Hematopoietic multipotent progenitor cell treated with erythropoietin and hydrocortisone succinate and interleukin-3 and kit ligand, for 4 days (in vitro differentiated cells): Measurements from ENCODE around the gene SLC26A5.
"Not testable (repeated sequence)": the region's sequence is repeated elsewhere in the genome, so short reads cannot be mapped to it uniquely, and the experiment has no call there.

ENCODE experiments used
- DNase-seq: peaks from one replicate; pipeline ENCODE4 v3.0.0-alpha.2; 2015

Gene SLC26A5

GRCh38 chr7:103405789-103406613 is 40.0 kb downstream of the SLC26A5 start:
- not testable (repeated sequence) for DNase-seq

GRCh38 chr7:103399687-103400086 is 46.3 kb downstream of the SLC26A5 start:
- DNase-seq, result not testable (repeated sequence)

- DNase-seq, result no peak
Measured at GRCh38 chr7:103398483-103399127, 47.4 kb downstream of the SLC26A5 start.

GRCh38 chr7:103396471-103396870 is 49.5 kb downstream of the SLC26A5 start:
- DNase-seq, result peak; percentile 56

- DNase-seq, result no peak
Measured at GRCh38 chr7:103395071-103395470, 50.9 kb downstream of the SLC26A5 start.

GRCh38 chr7:103394566-103394965 is 51.4 kb downstream of the SLC26A5 start:
- no peak for DNase-seq

- DNase-seq, result no peak
Measured at GRCh38 chr7:103391976-103392375, 54.0 kb downstream of the SLC26A5 start.

- DNase-seq, result no peak
Measured at GRCh38 chr7:103391150-103391549, 54.9 kb downstream of the SLC26A5 start.

- no peak for DNase-seq
Measured at GRCh38 chr7:103389263-103389662, 56.7 kb downstream of the SLC26A5 start.

- no peak for DNase-seq
Measured at GRCh38 chr7:103388469-103389140, 57.4 kb downstream of the SLC26A5 start.

GRCh38 chr7:103387242-103387641 is 58.8 kb downstream of the SLC26A5 start:
- DNase-seq, result no peak

- no peak for DNase-seq
Measured at GRCh38 chr7:103382032-103382402, 64.0 kb downstream of the SLC26A5 start.

- DNase-seq, result no peak
Measured at GRCh38 chr7:103381280-103382031, 64.6 kb downstream of the SLC26A5 start.

GRCh38 chr7:103380395-103381191 is 65.4 kb downstream of the SLC26A5 start:
- DNase-seq, result no peak

- peak; percentile 58 for DNase-seq
Measured at GRCh38 chr7:103379270-103379975, 66.6 kb downstream of the SLC26A5 start.

- peak; percentile 34 for DNase-seq
Measured at GRCh38 chr7:103373866-103374643, 72.0 kb downstream of the SLC26A5 start.

GRCh38 chr7:103369432-103369831 is 76.6 kb downstream of the SLC26A5 start:
- no peak for DNase-seq

GRCh38 chr7:103349805-103350204 is 96.2 kb downstream of the SLC26A5 start:
- no peak for DNase-seq

- DNase-seq, result no peak
Measured at GRCh38 chr7:103348959-103349358, 97.0 kb downstream of the SLC26A5 start.

GRCh38 chr7:103348452-103348851 is 97.6 kb downstream of the SLC26A5 start:
- peak; percentile 30 for DNase-seq
